SHP77 (cell line): ENCODE results near the gene PNCK.
A peak's percentile ranks its signal among the peaks of the same experiment; 100 is the strongest.
"Not testable (repeated sequence)": the region's sequence is repeated elsewhere in the genome, so short reads cannot be mapped to it uniquely, and the experiment has no call there.

ENCODE experiments used
- DNase-seq, 2 experiments: peaks; one replicate each; lab custom pipeline; 2025; lab: John Stamatoyannopoulos, UW

The PNCK gene

DNA sequence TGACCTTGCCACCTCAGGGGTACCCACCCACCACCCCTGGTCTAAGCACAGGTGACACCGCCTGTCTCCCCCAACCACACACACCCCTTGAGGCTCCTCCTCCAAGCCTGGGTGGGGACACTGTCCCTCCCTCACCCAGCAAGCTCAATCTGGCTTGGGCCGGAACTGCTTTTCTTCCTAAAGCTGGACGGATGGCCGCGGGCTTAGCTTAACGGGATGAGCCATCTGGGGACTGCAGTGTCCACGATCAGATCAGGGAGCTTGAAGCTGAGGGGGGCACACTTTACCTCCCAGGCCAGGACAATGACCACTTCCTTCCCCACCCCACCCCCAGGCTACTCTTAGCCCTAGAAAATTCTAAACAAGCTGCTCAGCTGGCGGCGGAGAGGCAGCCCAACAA is 13.1 kb upstream of the PNCK start:
- DNase-seq, result no peak

- no peak for DNase-seq
Observed at GRCh38 chrX:153685751-153686696, 12.4 kb upstream of the PNCK start.

DNA sequence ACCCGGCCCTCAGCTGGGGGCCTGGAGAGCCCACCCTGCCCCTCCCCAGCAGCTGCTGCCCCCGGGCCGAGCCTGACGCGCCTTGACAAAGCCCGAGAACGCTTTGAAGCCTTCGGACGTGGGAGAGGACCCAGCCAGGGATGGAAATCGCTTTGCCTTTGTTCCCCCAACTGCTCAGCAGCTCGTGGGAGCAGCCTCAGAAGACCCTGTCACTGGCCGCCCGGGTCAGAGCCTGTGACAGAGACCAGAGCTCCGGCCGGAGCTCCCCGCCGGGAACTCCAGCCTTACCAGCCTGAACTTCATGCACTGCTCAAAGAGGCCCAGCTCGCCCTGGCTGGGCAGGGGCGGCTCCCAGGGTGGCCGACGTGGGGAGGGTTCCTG is 11.5 kb upstream of the PNCK start:
- DNase-seq, result no peak

DNA sequence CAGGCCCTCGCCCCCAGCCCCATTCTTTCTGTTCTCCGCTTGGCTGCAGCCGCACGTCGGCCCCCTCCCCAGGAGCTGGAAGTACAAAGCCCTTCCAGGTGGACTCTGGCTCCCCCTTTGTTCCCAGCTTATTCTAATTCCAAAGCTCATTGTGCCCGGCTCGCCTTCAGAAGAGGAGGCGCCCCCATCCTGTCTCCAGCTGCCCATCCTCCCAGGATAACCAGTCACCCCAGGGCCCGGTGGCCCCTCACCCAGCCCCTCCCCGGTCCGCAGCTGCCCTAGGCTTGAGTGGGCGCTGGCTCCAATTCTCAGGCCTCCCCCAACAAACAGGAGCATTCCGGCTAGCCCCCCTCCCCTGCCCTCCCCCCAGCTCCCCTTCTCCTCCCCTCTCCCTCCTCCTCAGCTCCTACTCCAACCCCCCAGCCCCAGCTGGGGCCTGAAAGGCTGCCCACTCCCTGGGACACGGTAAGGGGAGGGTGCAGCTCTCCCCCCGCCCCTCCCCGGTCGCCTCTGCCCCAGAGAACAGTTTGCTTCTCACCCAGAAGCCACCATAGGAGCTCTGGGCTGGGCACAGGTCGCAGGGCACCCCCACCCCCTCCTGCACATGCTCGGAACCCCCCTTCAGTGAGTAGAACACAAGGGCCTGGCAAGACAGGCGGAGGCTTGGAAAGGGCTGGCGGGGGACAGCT is 11.0 kb upstream of the PNCK start:
- DNase-seq, result no peak

DNA sequence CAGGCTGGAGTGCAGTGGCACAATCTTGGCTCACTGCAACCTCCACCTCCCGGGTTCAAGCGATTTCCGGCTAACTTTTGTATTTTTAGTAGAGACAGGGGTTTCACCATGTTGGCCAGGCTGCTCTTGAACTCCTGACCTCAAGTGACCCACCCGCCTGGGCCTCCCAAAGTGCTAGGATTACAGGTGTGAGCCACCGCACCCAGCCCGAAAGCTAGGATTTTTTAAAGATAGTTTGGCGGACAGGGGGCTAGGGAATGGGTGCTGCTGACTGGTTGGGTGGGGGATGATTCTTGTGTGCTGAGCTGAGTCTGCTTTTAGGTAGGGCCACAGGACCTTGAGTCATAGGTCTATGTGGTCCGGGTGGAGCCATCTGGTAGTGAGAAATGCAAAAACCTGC is 9.9 kb upstream of the PNCK start:
- DNase-seq, result not testable (repeated sequence)

DNA sequence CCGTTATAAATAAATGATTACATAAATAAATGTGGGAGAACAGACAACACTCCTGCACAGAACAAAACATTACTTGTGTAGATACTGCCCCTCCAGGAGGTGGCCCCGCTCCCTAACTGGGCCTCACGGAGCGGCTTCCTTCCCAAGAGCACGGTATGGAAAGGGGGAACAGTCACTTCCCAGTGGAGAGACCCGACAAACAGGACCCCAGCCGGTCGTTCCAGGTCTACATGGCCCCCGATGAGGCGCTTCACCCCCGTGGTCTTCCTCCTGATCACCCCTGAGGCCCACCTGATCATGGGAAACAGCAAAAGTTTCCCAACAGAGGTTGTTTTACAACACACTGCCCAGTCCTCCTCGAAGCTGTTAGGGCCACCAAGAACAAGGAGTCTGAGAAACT is 7.6 kb upstream of the PNCK start:
- DNase-seq, result no peak

GRCh38 chrX:153674219-153674851 is 722 bp upstream of the PNCK start:
- no peak for DNase-seq

GRCh38 chrX:153672531-153673427 is 834 bp downstream of the PNCK start:
- DNase-seq, result no peak

- DNase-seq, result no peak
Observed at GRCh38 chrX:153671589-153672530, 1.8 kb downstream of the PNCK start.

- DNase-seq, result no peak
Observed at GRCh38 chrX:153670748-153671588, 2.6 kb downstream of the PNCK start.

- no peak for DNase-seq
Observed at GRCh38 chrX:153669901-153670731, 3.5 kb downstream of the PNCK start.

DNA sequence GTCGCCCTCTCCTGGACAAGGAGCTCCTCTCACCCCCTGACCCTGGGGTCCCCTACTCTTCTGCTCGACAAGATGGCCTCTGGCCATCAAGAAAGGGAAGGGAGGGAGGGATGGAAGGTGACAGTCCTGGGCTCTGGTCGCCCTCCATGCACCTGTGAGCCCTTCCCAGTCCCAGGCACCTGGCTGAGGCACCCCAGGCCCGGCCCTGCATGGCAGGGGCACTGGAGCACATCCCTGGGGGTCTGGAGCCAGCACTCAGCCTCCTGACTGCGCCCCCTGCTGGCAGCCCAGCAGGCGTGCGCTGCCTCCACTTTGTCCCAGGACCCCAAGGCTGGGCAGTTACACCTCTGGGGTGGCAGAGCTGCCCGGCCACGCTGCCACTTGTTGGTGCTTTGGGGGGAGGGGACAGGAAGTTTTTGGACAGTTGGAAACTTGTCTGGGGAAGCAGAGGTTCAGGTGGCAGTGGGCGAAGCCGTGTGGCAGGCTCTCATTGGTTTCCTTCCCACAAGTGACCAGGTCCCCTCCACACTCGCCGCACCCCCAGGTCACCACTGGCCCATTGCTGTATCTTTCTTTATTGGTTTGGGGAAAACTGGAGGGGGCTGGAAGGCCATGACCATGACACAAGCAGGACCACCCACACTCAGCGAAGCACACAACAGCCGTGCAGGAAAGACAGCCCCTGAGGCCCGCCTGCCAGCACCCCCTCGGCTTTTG is 4.3 kb downstream of the PNCK start:
- no peak for DNase-seq

DNA sequence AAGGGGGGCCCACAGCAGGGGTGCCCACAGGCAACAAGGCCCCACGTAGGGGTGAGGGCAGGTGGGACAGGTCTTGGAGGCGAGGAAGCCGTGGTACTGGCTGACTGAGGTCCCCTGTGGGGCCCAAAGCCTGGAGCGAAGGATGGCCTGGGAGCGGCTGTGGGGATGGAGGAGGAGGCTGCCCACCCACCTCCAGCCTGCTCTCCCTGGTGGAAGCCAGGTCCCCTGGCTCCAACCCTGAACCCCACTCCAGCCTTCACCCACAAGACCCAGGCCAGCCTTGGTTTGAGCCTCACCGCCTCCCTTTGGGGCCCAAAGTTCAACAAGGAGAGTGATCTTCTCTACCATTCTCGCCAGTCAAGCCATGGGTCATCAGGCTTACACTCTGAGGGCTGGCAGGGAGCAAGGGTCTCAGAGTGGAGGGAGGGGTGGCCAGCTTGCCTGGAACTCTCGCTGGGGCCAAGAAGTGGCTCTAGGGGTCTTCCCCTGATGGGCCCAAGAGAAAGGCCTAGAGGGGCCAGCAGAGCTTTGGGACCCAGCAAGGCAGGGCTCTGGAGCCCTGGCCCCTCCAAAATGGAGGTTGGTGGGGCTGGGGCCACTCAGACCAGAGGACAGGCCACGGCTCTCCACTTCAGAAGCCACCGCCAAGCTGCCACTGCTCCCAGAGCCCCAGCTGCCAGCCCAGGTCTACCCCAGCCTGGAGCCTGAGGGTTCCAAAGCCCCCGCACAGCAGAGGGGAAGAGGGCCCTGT is 5.0 kb downstream of the PNCK start:
- no peak for DNase-seq

GRCh38 chrX:153667956-153668396 is 5.6 kb downstream of the PNCK start:
- peak; percentile 39 to 48 for DNase-seq

GRCh38 chrX:153667281-153667955 is 6.2 kb downstream of the PNCK start:
- no peak for DNase-seq

GRCh38 chrX:153665726-153666306 is 7.8 kb downstream of the PNCK start:
- DNase-seq, result no peak
